CD4-positive, alpha-beta T cell (primary cell): ENCODE measurements around the gene OPALIN. TPM values are rescaled to one million over a fixed set of nuclear protein-coding genes. Genes with fewer than 3 reads are reported as not detected.

ENCODE experiments used
- ATAC-seq: fragments of 200-7000 bp; cut with Tn5 transposase; one replicate; pipeline ENCODE4 v1.10.0; 2022; ENCODE audit warnings: mild to moderate bottlenecking; ENCODE audit not compliant: poor library complexity
- CTCF ChIA-PET: fragments of 350-600 bp; sonication (Branson Sonifier 250); formaldehyde crosslinking; loops from one replicate; lab custom pipeline; 2021; ENCODE audit warnings: antibody characterized with exemption, inconsistent platforms; lab: Charles Lee
- POLR2A ChIA-PET: fragments of 350-600 bp; sonication (Branson Sonifier 250); formaldehyde crosslinking; loops from one replicate; lab custom pipeline; 2021; ENCODE audit warnings: antibody characterized with exemption, inconsistent platforms; lab: Charles Lee
- DNase-seq, 14 experiments: peaks; one replicate each; pipeline ENCODE4 v3.0.0-alpha.2; 2013 to 2020; ENCODE audit warnings: mixed read lengths in 2 of 14
- H3K27ac ChIP-seq, 2 donors: one replicate each; pipeline versions ENCODE4 v1.5.1 to v1.7.0; 2013; ENCODE audit warnings: low read length in 2 of 2, low read depth in 1 of 2, mild to moderate bottlenecking in 1 of 2
- H3K27me3 ChIP-seq, 2 experiments: 1 replicate in 1 of 2; 2 replicates in 1 of 2; pipeline versions ENCODE4 v1.6.1 to v1.7.0; 2013; ENCODE audit warnings: low read length in 2 of 2, control low read depth in 1 of 2, mild to moderate bottlenecking in 1 of 2, moderate library complexity in 1 of 2; ENCODE audit not compliant: insufficient read depth in 2 of 2, control insufficient read depth in 1 of 2
- H3K36me3 ChIP-seq: one replicate; pipeline ENCODE4 v1.6.1; 2013; ENCODE audit warnings: low read length, control low read depth; ENCODE audit not compliant: insufficient read depth
- H3K4me1 ChIP-seq: one replicate; pipeline ENCODE4 v1.6.1; 2013; ENCODE audit warnings: low read length, control low read depth; ENCODE audit not compliant: insufficient read depth
- H3K4me3 ChIP-seq: one replicate; pipeline ENCODE4 v1.5.1; 2013; ENCODE audit warnings: mild to moderate bottlenecking, low read length, moderate library complexity
- H3K9me3 ChIP-seq, 2 experiments: 1 replicate in 1 of 2; 2 replicates in 1 of 2; pipeline versions ENCODE4 v1.6.1 to v1.7.0; 2013; ENCODE audit warnings: low read length in 2 of 2, mild to moderate bottlenecking in 2 of 2, control low read depth in 1 of 2, moderate library complexity in 1 of 2; ENCODE audit not compliant: control insufficient read depth in 1 of 2, insufficient read depth in 1 of 2
- H3K27ac Mint-ChIP-seq: one replicate; pipeline ENCODE4 v1.8.0; 2020; ENCODE audit warnings: mixed read lengths
- H3K27me3 Mint-ChIP-seq: one replicate; pipeline ENCODE4 v1.8.0; 2021; ENCODE audit warnings: mixed read lengths
- H3K36me3 Mint-ChIP-seq: one replicate; pipeline ENCODE4 v1.8.0; 2021; ENCODE audit warnings: low read depth, mixed read lengths
- H3K4me1 Mint-ChIP-seq: one replicate; pipeline ENCODE4 v1.8.0; 2021; ENCODE audit warnings: low read depth, mixed read lengths
- H3K4me3 Mint-ChIP-seq: one replicate; pipeline ENCODE4 v1.8.0; 2020; ENCODE audit warnings: mild to moderate bottlenecking, mixed read lengths
- H3K9me3 Mint-ChIP-seq: one replicate; pipeline ENCODE4 v1.8.0; 2020; ENCODE audit warnings: mixed read lengths
- intact Hi-C, 2 experiments: fragments of 100-400 bp; cut with DNase I in 1 of 2; cut with micrococcal nuclease in 1 of 2; formaldehyde crosslinking; loops; one replicate each; pipeline versions ENCODE4 v1.15.1 to v1.9.0; 2023 to 2025; cut with DNase I, micrococcal nuclease
- total RNA-seq, 174 experiments: library from RNA in 2 of 174; stranded (reverse) in 2 of 174; gene quantifications; one replicate each; pipeline ENCODE4 v1.2.3 and lab custom pipeline; 2021 to 2026
- TF ChIP-seq, protein P1 (sequence below): fragments of 200-600 bp; IDR thresholded peaks from one replicate; pipeline ENCODE4 v1.8.0; 2022; ENCODE audit warnings: antibody characterized with exemption, mild to moderate bottlenecking

Gene OPALIN
- total RNA-seq, 2 experiments from 2014 or later, result not detected

DNA sequence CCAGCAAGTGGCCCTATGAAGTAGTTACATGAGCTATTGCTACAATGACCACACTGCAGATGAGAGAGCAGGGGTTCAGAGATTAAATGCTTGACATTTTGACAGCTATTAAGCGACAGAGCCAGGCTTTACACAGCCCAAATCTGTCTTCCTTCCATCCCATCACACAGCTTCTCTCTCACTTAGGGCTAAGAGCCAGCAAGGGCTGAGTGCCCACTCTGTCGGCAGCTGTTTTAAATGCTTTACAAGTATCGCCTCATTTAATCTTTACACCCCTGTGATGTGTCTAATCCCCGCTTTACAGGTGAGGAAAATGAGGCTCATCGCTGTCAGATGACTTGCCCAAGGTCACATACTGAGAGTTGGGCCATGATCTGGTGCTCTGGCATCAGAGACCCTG lies 15.2 kb upstream of the OPALIN start:
- POLR2A ChIA-PET, result no interaction called here

DNA sequence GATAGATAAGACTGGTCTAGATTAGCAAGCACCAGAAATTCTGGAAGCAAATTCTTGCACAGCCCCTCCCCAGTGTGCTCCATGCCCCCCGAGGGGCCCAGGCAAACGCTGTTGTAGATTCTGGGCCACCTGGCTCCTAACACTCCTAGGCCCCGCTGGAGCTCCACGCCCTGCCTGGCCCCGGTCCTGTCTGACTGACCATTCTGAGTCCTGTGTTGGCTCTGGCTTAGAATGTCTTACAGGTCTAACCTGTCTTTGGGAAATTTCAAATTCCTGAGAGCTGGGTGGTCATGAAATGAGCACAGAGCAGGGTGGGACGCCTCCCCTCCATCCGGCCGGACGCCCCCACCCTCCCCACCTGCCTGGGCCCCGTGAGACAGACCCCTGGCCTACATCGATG lies 12.6 kb upstream of the OPALIN start:
- TF ChIP-seq, protein P1, sequence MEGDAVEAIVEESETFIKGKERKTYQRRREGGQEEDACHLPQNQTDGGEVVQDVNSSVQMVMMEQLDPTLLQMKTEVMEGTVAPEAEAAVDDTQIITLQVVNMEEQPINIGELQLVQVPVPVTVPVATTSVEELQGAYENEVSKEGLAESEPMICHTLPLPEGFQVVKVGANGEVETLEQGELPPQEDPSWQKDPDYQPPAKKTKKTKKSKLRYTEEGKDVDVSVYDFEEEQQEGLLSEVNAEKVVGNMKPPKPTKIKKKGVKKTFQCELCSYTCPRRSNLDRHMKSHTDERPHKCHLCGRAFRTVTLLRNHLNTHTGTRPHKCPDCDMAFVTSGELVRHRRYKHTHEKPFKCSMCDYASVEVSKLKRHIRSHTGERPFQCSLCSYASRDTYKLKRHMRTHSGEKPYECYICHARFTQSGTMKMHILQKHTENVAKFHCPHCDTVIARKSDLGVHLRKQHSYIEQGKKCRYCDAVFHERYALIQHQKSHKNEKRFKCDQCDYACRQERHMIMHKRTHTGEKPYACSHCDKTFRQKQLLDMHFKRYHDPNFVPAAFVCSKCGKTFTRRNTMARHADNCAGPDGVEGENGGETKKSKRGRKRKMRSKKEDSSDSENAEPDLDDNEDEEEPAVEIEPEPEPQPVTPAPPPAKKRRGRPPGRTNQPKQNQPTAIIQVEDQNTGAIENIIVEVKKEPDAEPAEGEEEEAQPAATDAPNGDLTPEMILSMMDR, result no peak
- Histone ChIP-seq H3K4me1 (peaks cover 13% of the 10 kb centered on the region), H3K36me3 (no peaks in the 10 kb centered on the region), H3K27me3 (no peaks in the 10 kb centered on the region), H3K27ac (no peak overlapping the region), H3K4me3 (no peak overlapping the region), H3K9me3 (no peaks in the 10 kb centered on the region)
- ChIA-PET CTCF (interaction anchor here (1.4 kb wide), 1 partner anchor 52 kb away, joined by 3 read pairs; no protein-coding TSS in a partner anchor), POLR2A (no interaction called here)
- H3K4me1 Mint-ChIP-seq, result peaks cover 4% of the 10 kb centered on the region
- no peaks in the 10 kb centered on the region for H3K36me3 Mint-ChIP-seq
- H3K9me3 Mint-ChIP-seq, result no peaks in the 10 kb centered on the region
- intact Hi-C loops, result loop anchor here in 1 of 2 experiments (10.0 kb wide), 1 partner anchor 463 kb away; the partner anchor contains the start of gene LCOR
- no peak overlapping the region for H3K27ac Mint-ChIP-seq
- no peak for DNase-seq
- peaks cover 11% of the 10 kb centered on the region for H3K27me3 Mint-ChIP-seq
- H3K4me3 Mint-ChIP-seq, result no peak overlapping the region
- ATAC-seq, result no peak

More for the DNA sequence above, 15.2 kb upstream of the OPALIN start:
- Mint-ChIP-seq H3K36me3 (no peaks in the 10 kb centered on the region), H3K9me3 (no peaks in the 10 kb centered on the region), H3K27me3 (peaks cover 11% of the 10 kb centered on the region), H3K27ac (no peak overlapping the region), H3K4me1 (peaks cover 4% of the 10 kb centered on the region), H3K4me3 (no peak overlapping the region)
- TF ChIP-seq, protein P1, result no peak
- Histone ChIP-seq H3K4me1 (peaks cover 13% of the 10 kb centered on the region), H3K36me3 (no peaks in the 10 kb centered on the region), H3K4me3 (no peak overlapping the region), H3K27me3 (no peaks in the 10 kb centered on the region), H3K27ac (no peak overlapping the region), H3K9me3 (no peaks in the 10 kb centered on the region)
- DNase-seq, result no peak
- CTCF ChIA-PET, result no interaction called here
- intact Hi-C loops, result loop anchor here in 1 of 2 experiments (10.0 kb wide), 1 partner anchor 461 kb away; the partner anchor contains the start of gene LCOR
- ATAC-seq, result no peak

DNA sequence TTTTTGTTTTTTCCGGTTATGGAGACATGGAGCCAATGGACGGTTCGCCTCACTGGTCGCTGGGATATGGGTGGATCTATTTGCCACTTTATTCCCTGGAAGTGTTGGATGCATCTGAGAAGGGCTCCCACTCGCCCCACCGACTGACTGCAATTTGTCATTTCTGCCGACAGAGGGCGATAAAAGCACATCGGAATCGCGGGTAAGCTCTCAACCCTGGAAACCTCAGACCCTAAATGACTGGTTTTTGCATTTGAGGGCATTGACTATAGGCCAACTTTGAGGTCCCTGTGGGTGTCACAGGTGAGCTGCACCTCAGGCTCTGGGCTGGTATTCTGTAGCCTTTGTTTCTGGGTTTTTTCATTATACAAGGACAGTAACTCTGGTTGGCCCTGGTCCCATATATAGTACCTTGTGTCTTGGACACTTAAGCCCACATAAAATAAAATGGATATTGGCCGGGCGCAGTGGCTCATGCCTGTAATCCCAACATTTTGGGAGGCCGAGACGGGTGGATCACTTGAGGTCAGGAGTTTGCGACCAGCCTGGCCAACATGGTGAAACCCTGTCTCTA lies 11.9 kb upstream of the OPALIN start:
- no peaks in the 10 kb centered on the region for H3K36me3 Mint-ChIP-seq
- Histone ChIP-seq H3K27me3 (no peaks in the 10 kb centered on the region), H3K36me3 (no peaks in the 10 kb centered on the region), H3K4me3 (no peak overlapping the region), H3K4me1 (peaks cover 13% of the 10 kb centered on the region), H3K9me3 (no peaks in the 10 kb centered on the region), H3K27ac (no peak overlapping the region)
- ATAC-seq, result no peak
- H3K9me3 Mint-ChIP-seq, result no peaks in the 10 kb centered on the region
- CTCF ChIA-PET, result interaction anchor here (0.8 to 1.4 kb wide), 7 partner anchors 8 to 655 kb away, joined by 3 to 5 read pairs (median 3); no protein-coding TSS in a partner anchor
- peak in 13 of 14 experiments; percentile 19 to 72 (median 28) for DNase-seq
- no peak overlapping the region for H3K4me3 Mint-ChIP-seq
- no peak overlapping the region for H3K27ac Mint-ChIP-seq
- TF ChIP-seq, protein P1, result peak; percentile 83
- intact Hi-C loops, result loop anchor here in 1 of 2 experiments (10.0 kb wide), 1 partner anchor 464 kb away; the partner anchor contains the start of gene LCOR
- H3K27me3 Mint-ChIP-seq, result peaks cover 11% of the 10 kb centered on the region
- POLR2A ChIA-PET, result no interaction called here
- H3K4me1 Mint-ChIP-seq, result peaks cover 4% of the 10 kb centered on the region
